ENCODE measurements around the gene CYFIP2.

GRCh38 chr5:157351802-157352092 lies 85.8 kb downstream of the CYFIP2 start:
- no peak for TF ChIP-seq CTCF (conservative IDR thresholded peaks at IDR 0.05 in 1 of 2, IDR thresholded peaks at IDR 0.05 in 1 of 2; ENCODE audit: low read depth in 1 of 2, low read length in 2 of 2)
- no peak for TF ChIP-seq EZH2 (IDR thresholded peaks at IDR 0.05; ENCODE audit: low read length, missing control alignments)

Measured in fibroblast of lung (primary cell).